Nephron (organoid): ENCODE data around the gene AKR1B15.

Source experiments
- H3K27ac Mint-ChIP-seq, 3 experiments: 2 replicates each; pipeline ENCODE4 v1.8.0; 2020; ENCODE audit warnings: mixed read lengths in 3 of 3, mild to moderate bottlenecking in 2 of 3, moderate library complexity in 1 of 3
- H3K27me3 Mint-ChIP-seq: 2 replicates; pipeline ENCODE4 v1.8.0; 2021; ENCODE audit warnings: low read depth, mild to moderate bottlenecking, moderate library complexity, mixed read lengths
- H3K36me3 Mint-ChIP-seq: 2 replicates; pipeline ENCODE4 v1.8.0; 2020; ENCODE audit warnings: low read depth, mixed read lengths
- H3K4me1 Mint-ChIP-seq: 2 replicates; pipeline ENCODE4 v1.8.0; 2020; ENCODE audit warnings: mixed read lengths
- H3K4me3 Mint-ChIP-seq, 3 experiments: 2 replicates each; pipeline ENCODE4 v1.8.0; 2020; ENCODE audit warnings: mild to moderate bottlenecking in 3 of 3, mixed read lengths in 3 of 3, moderate library complexity in 2 of 3
- H3K9me3 Mint-ChIP-seq: 2 replicates; pipeline ENCODE4 v1.8.0; 2020; ENCODE audit warnings: mixed read lengths
- TF ChIP-seq, protein P1 (sequence below), 3 experiments: fragments of 200-600 bp; sonication (generic); IDR thresholded peaks; one replicate each; pipeline ENCODE4 v1.5.0; 2021; ENCODE audit warnings: antibody characterized with exemption in 3 of 3; ENCODE audit not compliant: unreplicated experiment in 3 of 3

AKR1B15 gene

DNA sequence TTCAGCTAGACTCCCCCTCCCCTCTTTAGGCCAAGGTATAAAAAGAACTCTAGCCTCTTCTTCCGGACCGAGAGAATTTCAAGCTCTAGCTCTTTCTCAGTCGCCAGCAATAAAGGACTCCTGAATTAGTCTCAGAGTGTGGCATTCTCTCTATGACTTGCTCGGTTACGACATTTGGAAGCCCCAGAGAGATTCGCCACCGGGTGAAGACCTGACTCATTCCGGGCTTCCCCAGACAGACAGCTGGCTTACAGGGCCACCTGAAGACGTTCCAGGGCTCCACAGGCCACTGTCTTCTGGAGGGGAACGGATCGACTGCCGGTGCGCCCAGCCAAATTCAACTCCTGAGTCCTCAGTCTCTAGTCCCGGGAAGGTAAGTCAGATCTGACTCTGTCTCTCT is at the start of gene AKR1B15:
Gene AKR1B15 (plus strand): TSS at position 234 of the 400 bp plus-strand sequence. CDS start 15,510 bp downstream, outside the sequence.
- Mint-ChIP-seq H3K9me3 (no peaks in the 10 kb centered on the region), H3K27me3 (peaks cover 26% of the 10 kb centered on the region), H3K4me3 (peak within 1 kb of the TSS; percentile 75 to 84 (median 78)), H3K27ac (peak within 1 kb of the TSS; percentile 57 to 87 (median 75)), H3K36me3 (no peaks in the 10 kb centered on the region), H3K4me1 (peaks cover 51% of the 10 kb centered on the region)
- TF ChIP-seq, protein P1, sequence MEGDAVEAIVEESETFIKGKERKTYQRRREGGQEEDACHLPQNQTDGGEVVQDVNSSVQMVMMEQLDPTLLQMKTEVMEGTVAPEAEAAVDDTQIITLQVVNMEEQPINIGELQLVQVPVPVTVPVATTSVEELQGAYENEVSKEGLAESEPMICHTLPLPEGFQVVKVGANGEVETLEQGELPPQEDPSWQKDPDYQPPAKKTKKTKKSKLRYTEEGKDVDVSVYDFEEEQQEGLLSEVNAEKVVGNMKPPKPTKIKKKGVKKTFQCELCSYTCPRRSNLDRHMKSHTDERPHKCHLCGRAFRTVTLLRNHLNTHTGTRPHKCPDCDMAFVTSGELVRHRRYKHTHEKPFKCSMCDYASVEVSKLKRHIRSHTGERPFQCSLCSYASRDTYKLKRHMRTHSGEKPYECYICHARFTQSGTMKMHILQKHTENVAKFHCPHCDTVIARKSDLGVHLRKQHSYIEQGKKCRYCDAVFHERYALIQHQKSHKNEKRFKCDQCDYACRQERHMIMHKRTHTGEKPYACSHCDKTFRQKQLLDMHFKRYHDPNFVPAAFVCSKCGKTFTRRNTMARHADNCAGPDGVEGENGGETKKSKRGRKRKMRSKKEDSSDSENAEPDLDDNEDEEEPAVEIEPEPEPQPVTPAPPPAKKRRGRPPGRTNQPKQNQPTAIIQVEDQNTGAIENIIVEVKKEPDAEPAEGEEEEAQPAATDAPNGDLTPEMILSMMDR (IDR thresholded peaks at IDR 0.05; ENCODE audit: unreplicated experiment in 3 of 3): no peak

DNA sequence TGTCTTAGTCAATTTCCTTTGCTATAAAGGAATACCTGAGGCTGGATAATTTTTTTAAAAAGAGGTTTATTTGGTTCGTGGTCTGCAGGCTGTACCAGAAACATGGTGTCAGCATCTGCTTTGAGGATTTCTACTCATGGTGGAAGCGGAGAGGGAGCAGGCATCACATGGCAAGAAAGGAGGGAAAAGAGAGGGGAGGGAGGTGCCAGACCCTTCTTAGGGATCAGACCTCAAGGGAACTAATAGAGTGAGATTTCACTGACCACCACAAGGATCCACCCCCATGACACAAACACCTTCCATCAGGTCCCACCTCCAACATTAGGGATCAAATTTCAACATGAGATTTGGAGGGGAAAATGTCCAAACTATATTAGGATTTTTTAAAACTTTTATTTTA is 48.5 kb upstream of the AKR1B15 start:
- H3K36me3 Mint-ChIP-seq: no peaks in the 10 kb centered on the region
- no peaks in the 10 kb centered on the region for H3K4me1 Mint-ChIP-seq
- no peak overlapping the region for H3K27ac Mint-ChIP-seq
- H3K9me3 Mint-ChIP-seq: no peaks in the 10 kb centered on the region
- peaks cover 12% of the 10 kb centered on the region for H3K27me3 Mint-ChIP-seq
- TF ChIP-seq, protein P1 (IDR thresholded peaks at IDR 0.05; ENCODE audit: unreplicated experiment in 3 of 3): no peak
- no peak overlapping the region for H3K4me3 Mint-ChIP-seq

DNA sequence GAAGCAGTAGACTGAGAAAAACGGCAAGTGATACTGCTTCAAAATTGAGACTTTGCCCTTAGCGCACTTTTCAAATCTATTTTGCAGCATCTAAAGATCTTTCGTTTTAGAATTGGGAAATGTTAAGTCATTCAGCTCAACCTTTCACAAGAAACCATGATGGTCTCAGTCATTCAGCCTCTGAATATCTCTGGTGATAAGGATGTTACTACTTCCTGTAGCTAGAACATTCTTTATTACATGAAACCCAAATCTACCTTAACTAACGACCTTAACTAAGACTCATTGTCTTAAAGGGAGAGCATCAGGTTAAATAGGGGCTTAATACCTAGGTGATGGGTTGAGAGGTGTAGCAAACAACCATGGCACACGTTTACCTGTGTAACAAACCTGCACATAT is 47.9 kb upstream of the AKR1B15 start:
- H3K36me3 Mint-ChIP-seq: no peaks in the 10 kb centered on the region
- no peak overlapping the region for H3K4me3 Mint-ChIP-seq
- no peak overlapping the region for H3K27ac Mint-ChIP-seq
- peaks cover 15% of the 10 kb centered on the region for H3K27me3 Mint-ChIP-seq
- TF ChIP-seq, protein P1 (IDR thresholded peaks at IDR 0.05; ENCODE audit: unreplicated experiment in 3 of 3): no peak
- H3K4me1 Mint-ChIP-seq: no peaks in the 10 kb centered on the region
- H3K9me3 Mint-ChIP-seq: no peaks in the 10 kb centered on the region

DNA sequence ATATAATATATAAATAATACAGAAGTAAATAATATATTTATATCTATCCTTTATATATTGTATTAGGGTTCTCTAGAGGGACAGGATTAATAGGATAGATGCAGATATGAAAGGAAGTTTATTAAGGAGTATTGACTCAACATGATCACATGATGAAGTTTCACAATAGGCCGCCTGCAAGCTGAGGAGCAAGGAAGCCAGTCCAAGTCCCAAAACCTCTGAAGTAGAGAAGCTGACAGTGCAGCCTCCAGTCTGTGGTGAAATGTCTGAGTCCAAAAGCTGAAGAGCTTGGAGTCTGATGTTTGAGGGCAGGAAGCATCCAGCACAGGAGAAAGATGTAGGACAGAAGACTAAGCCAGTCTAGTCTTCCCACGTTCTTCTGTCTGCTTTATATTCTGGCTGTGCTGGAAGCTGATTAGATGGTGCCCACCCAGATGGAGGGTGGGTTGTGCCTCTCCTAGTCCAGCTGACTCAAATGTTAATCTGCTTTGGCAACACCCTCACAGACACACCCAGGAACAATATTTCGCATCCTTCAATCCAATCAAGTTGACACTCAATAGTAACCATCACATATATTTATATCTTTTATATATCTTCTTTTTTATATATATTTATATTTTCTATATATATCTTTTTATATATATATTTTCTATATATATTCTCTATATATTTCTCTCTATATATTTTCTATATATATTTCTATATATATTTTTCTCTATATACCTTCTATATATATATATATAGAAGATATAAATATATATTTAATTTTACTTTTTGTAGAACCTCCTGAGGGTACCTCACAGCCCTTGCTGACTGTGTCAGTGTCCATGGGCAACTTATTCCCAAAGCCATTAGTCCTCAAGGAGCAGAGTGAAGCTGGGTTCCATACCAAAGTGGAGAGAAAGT is 46.2 kb upstream of the AKR1B15 start:
- H3K4me1 Mint-ChIP-seq: no peaks in the 10 kb centered on the region
- H3K27ac Mint-ChIP-seq: no peak overlapping the region
- peaks cover 10% of the 10 kb centered on the region for H3K27me3 Mint-ChIP-seq
- no peaks in the 10 kb centered on the region for H3K9me3 Mint-ChIP-seq
- no peak overlapping the region for H3K4me3 Mint-ChIP-seq
- no peaks in the 10 kb centered on the region for H3K36me3 Mint-ChIP-seq
- TF ChIP-seq, protein P1 (IDR thresholded peaks at IDR 0.05; ENCODE audit: unreplicated experiment in 3 of 3): no peak

DNA sequence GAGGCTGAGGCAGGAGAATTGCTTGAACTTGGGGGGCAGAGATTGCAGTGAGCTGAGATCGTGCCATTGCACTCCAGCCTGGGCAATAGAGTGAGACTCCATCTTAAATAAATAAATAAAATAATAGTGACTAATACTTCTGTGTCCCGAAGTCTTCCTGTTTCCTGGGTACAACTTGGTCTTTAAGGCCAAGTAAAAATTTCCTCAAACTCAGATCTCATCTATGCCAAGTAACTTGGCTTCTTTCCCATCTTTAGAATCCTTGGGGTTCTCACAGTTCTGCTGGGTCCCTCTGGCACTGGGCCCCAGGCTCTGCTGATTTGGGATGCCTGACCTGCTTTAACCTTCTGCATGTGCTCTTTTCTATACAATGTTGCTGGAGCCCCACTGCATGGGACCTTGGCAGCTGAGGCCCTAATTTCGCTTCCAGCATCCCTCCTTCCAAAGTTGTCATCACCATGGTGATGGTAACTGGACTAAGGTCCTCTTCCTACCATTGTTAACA is 44.2 kb upstream of the AKR1B15 start:
- H3K27me3 Mint-ChIP-seq: peaks cover 7% of the 10 kb centered on the region
- H3K27ac Mint-ChIP-seq: no peak overlapping the region
- H3K36me3 Mint-ChIP-seq: no peaks in the 10 kb centered on the region
- H3K9me3 Mint-ChIP-seq: no peaks in the 10 kb centered on the region
- TF ChIP-seq, protein P1 (IDR thresholded peaks at IDR 0.05; ENCODE audit: unreplicated experiment in 3 of 3): no peak
- no peaks in the 10 kb centered on the region for H3K4me1 Mint-ChIP-seq
- H3K4me3 Mint-ChIP-seq: no peak overlapping the region
